Measurements from ENCODE around the gene AKAP13. TPM values are rescaled to one million over a fixed set of nuclear protein-coding genes. Genes with fewer than 3 reads are reported as not detected.

Gene AKAP13
- total RNA-seq, 4 donors from 2014 or later: 105 to 167 (median 129) TPM

DNA sequence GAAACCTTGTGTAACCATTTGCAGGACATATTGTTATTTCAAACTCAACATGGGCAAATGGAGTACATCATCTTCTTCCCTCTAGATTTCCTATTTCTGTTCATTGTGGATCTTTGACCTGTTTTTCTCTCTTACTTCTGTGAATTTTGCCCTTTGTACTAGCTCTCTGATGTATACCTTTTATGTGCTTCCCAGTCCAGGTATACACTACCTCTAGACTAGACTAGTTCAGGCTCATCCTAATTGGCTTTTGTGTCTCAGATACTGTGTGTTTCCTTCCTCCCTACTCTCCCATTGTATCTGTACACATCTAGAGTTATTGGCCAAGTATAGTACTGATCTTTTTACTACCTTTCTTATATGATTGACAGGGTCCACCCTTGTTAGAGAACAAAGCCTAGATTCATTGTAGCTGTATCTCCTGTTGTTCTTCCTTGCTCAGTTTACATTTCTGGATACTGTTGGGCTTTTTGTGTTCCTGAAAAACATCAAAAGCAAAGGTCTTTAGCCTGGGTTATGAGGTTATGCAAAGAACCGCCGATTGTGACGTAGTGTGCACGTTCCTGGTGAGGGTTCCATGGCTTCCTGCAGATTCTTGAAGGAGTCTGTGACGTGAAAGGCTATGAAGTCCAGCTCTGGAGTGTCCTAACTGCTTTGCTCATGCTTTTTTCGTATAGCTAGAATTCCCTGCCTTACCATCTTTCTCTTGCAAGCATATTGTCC is 247.0 kb downstream of the AKAP13 start:
- H3K4me3 ChIP-seq (ENCODE audit: low read depth, poor library complexity, severe bottlenecking): no peak overlapping the region
- TF ChIP-seq, protein P1, sequence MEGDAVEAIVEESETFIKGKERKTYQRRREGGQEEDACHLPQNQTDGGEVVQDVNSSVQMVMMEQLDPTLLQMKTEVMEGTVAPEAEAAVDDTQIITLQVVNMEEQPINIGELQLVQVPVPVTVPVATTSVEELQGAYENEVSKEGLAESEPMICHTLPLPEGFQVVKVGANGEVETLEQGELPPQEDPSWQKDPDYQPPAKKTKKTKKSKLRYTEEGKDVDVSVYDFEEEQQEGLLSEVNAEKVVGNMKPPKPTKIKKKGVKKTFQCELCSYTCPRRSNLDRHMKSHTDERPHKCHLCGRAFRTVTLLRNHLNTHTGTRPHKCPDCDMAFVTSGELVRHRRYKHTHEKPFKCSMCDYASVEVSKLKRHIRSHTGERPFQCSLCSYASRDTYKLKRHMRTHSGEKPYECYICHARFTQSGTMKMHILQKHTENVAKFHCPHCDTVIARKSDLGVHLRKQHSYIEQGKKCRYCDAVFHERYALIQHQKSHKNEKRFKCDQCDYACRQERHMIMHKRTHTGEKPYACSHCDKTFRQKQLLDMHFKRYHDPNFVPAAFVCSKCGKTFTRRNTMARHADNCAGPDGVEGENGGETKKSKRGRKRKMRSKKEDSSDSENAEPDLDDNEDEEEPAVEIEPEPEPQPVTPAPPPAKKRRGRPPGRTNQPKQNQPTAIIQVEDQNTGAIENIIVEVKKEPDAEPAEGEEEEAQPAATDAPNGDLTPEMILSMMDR (IDR thresholded peaks at IDR 0.05): no peak
- TF ChIP-seq POLR2A (IDR thresholded peaks at IDR 0.05): no peak
- WGBS, 2 donors: 93 to 94% methylated on average over 6 of the region's 6 CpGs
- DNase-seq (ENCODE audit: low spot score in 2 of 2): no peak
- intact Hi-C loops (cut with DNase I; ENCODE audit: low total_unique reads): no loop called here

DNA sequence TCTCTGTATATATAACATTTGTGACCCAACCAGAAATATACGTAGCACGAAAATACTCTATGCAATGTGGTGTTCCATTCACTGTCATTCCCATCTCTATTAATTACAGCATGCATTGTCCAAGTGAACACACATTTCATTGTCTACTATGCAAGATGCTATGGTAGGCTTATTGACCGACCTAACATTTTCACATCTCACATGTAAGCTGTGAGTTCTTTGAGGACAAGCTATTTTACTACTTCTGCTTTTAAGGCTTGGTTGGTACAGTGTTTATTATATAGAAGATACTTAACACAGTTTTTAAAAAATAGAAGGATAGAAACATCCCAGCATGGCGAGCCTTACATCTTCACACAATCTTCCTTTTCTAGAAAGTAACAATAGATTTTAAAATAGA is 249.9 kb downstream of the AKAP13 start:
- no peak for DNase-seq (ENCODE audit: low spot score in 2 of 2)
- H3K4me3 ChIP-seq (ENCODE audit: low read depth, poor library complexity, severe bottlenecking): no peak overlapping the region
- TF ChIP-seq, protein P1 (IDR thresholded peaks at IDR 0.05): no peak
- no peak for TF ChIP-seq POLR2A (IDR thresholded peaks at IDR 0.05)
- WGBS, 2 donors: 94 to 96% methylated on average over 4 of the region's 4 CpGs
- intact Hi-C loops (cut with DNase I; ENCODE audit: low total_unique reads): no loop called here

DNA sequence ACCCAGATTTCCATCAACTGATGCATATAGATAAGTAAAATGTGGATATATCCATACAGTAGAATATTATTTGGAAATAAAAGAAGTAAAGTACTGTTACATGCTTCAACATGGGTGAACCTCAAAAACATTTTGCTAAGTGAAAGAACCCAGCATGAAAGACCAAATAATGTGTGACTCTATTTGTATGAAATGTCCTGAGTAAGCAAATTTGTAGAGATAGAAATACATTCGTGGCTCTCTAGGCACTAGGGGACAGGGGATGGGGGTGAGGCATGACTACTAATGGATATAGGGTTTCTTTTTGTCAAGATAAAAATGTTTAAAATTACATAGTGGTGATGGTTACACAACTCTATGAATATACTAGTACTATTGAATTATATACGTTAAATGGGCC is 250.6 kb downstream of the AKAP13 start:
- DNase-seq (ENCODE audit: low spot score in 2 of 2): no peak
- H3K4me3 ChIP-seq (ENCODE audit: low read depth, poor library complexity, severe bottlenecking): no peak overlapping the region
- no peak for TF ChIP-seq POLR2A (IDR thresholded peaks at IDR 0.05)
- TF ChIP-seq, protein P1 (IDR thresholded peaks at IDR 0.05): no peak
- 75 to 79% methylated on average over 2 of the region's 2 CpGs for WGBS, 2 donors
- intact Hi-C loops (cut with DNase I; ENCODE audit: low total_unique reads): no loop called here

DNA sequence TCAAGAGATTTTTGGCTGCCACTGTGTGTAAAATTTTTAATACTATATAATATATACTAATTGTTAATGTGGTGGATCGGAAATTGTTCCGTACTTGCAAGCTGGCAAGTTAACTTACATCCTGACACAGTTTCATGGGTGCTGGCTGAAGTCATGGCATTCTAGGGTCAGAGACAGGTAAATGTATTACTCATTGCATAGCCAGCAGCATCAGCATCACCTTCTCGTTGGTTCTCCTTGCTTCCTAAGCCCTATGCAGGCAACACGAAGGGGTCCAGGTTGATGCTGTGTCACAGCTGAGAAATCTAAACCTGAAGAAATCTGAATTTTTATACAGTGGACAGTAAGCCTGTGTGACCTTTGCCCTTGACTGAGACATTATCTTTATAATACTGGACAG is 251.6 kb downstream of the AKAP13 start:
- H3K4me3 ChIP-seq (ENCODE audit: low read depth, poor library complexity, severe bottlenecking): no peak overlapping the region
- DNase-seq (ENCODE audit: low spot score in 2 of 2): no peak
- intact Hi-C loops (cut with DNase I; ENCODE audit: low total_unique reads): no loop called here
- TF ChIP-seq, protein P1 (IDR thresholded peaks at IDR 0.05): no peak
- no peak for TF ChIP-seq POLR2A (IDR thresholded peaks at IDR 0.05)
- WGBS, 2 donors: 88 to 91% methylated on average over 4 of the region's 4 CpGs

DNA sequence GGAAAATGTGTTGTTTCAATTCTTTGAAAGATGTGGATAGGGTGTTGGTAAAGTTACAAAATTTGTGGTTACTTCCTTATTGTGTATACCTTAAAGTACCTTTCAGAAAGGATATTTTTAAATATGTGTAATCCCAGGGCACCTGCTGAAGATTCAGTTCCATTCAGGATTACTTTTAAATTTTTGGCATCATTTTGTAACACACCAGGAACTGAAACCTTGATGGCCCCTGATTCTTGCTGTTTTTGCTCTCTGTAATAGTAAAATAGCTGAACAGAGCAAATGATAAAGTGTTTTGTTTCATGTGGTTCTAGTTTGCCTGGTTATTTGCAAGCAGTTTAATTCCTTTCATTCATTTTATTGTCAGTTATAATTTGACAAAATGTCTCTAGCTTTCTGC is 253.5 kb downstream of the AKAP13 start:
- DNase-seq (ENCODE audit: low spot score in 2 of 2): no peak
- intact Hi-C loops (cut with DNase I; ENCODE audit: low total_unique reads): no loop called here
- TF ChIP-seq POLR2A (IDR thresholded peaks at IDR 0.05): no peak
- TF ChIP-seq, protein P1 (IDR thresholded peaks at IDR 0.05): no peak
- no peak overlapping the region for H3K4me3 ChIP-seq (ENCODE audit: low read depth, poor library complexity, severe bottlenecking)

DNA sequence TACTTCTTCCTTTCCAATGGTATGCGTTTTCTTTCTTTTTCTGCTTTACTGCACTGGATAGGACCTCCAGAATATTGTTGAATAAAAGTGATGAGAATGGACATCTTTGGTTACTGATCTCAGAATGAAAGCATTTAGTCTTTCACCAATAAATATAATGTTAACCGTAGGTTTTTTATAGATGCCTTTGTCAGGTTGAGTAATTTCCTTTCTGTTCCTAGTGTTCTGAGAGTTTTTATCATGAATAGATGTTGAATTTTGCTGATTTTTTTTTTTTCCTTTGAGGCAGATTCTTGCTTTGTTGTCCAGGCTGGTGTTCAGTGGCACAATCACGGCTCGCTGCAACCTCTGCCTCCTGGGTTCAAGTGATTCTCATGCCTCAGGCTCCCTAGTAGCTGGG is 255.9 kb downstream of the AKAP13 start:
- TF ChIP-seq, protein P1 (IDR thresholded peaks at IDR 0.05): no peak
- no peak for TF ChIP-seq POLR2A (IDR thresholded peaks at IDR 0.05)
- DNase-seq (ENCODE audit: low spot score in 2 of 2): no peak
- WGBS, 2 donors: 85 to 88% methylated on average over 4 of the region's 4 CpGs
- H3K4me3 ChIP-seq (ENCODE audit: low read depth, poor library complexity, severe bottlenecking): no peak overlapping the region
- intact Hi-C loops (cut with DNase I; ENCODE audit: low total_unique reads): no loop called here
